B cell (primary cell): ENCODE data around the gene CD58. TPM values are rescaled to one million over a fixed set of nuclear protein-coding genes. Genes with fewer than 3 reads are reported as not detected.

Source experiments
- ATAC-seq: fragments of 200-7000 bp; cut with Tn5 transposase; one replicate; pipeline ENCODE4 v1.10.0; 2021; ENCODE audit warnings: low read depth, mild to moderate bottlenecking, moderate number of reproducible peaks, moderate library complexity
- CTCF ChIA-PET: fragments of 350-600 bp; sonication (Branson Sonifier 250); formaldehyde crosslinking; loops from one replicate; lab custom pipeline; 2021; ENCODE audit warnings: antibody characterized with exemption, inconsistent platforms; lab: Charles Lee
- POLR2A ChIA-PET: fragments of 350-600 bp; sonication (Branson Sonifier 250); formaldehyde crosslinking; loops from one replicate; lab custom pipeline; 2021; ENCODE audit warnings: antibody characterized with exemption; lab: Charles Lee
- DNase-seq: peaks from one replicate; pipeline ENCODE4 v3.0.0; 2013
- H2AFZ ChIP-seq: 2 replicates; pipeline ENCODE4 v1.6.1; 2012; ENCODE audit warnings: mild to moderate bottlenecking, low read depth, low read length; ENCODE audit not compliant: insufficient read depth, poor library complexity, severe bottlenecking
- H3K27ac ChIP-seq, 2 donors: 1 replicate in 1 of 2; 2 replicates in 1 of 2; pipeline ENCODE4 v1.5.1; 2012 to 2013; ENCODE audit warnings: low read length in 2 of 2, mild to moderate bottlenecking in 2 of 2, moderate library complexity in 1 of 2
- H3K27me3 ChIP-seq, 4 experiments: fragments of 200-600 bp in 1 of 4; sonication (generic) in 1 of 4; replicated peaks in 1 of 4; 1 replicate in 2 of 4; 2 replicates in 2 of 4; pipeline versions ENCODE4 v1.6.1 to v1.7.0; 2013 to 2016; ENCODE audit warnings: low read length in 3 of 4, mild to moderate bottlenecking in 2 of 4, mixed read lengths in 1 of 4, moderate library complexity in 1 of 4; ENCODE audit not compliant: insufficient read depth in 4 of 4, control insufficient read depth in 3 of 4; ENCODE audit errors: control extremely low read depth in 1 of 4
- H3K36me3 ChIP-seq, 2 experiments: replicated peaks in 1 of 2; 1 replicate in 1 of 2; 2 replicates in 1 of 2; pipeline versions ENCODE4 v1.6.1 to v1.7.1; 2013; ENCODE audit warnings: low read length in 1 of 2; ENCODE audit not compliant: insufficient read depth in 2 of 2, control insufficient read depth in 1 of 2; ENCODE audit errors: control extremely low read depth in 1 of 2, extremely low read depth in 1 of 2
- H3K4me1 ChIP-seq, 2 donors: fragments of 200-600 bp in 1 of 2; sonication (generic) in 1 of 2; 1 replicate in 1 of 2; 2 replicates in 1 of 2; pipeline versions ENCODE4 v1.5.1 to v1.6.1; 2013 to 2017; ENCODE audit warnings: low read length in 2 of 2; ENCODE audit not compliant: control insufficient read depth in 2 of 2, insufficient read depth in 2 of 2
- H3K4me2 ChIP-seq: replicated peaks from 2 replicates; pipeline ENCODE3; 2012; ENCODE audit warnings: mild to moderate bottlenecking, low read depth, low read length; ENCODE audit not compliant: poor library complexity, severe bottlenecking
- H3K4me3 ChIP-seq, 5 experiments: fragments of 200-600 bp in 1 of 5; sonication (generic) in 1 of 5; 1 replicate in 3 of 5; 2 replicates in 2 of 5; pipeline versions ENCODE4 v1.5.1 to v1.7.0; 2011 to 2016; ENCODE audit warnings: low read length in 4 of 5, mild to moderate bottlenecking in 4 of 5, low read depth in 2 of 5, control low read depth in 1 of 5, moderate library complexity in 1 of 5; ENCODE audit not compliant: insufficient read depth in 1 of 5; ENCODE audit errors: control extremely low read depth in 1 of 5, extremely low read depth in 1 of 5
- H3K79me2 ChIP-seq: fragments of 200-600 bp; sonication (generic); one replicate; pipeline ENCODE4 v1.6.0; 2016; ENCODE audit warnings: low read length; ENCODE audit not compliant: control insufficient read depth, insufficient read depth
- H3K9ac ChIP-seq: fragments of 200-600 bp; sonication (generic); 2 replicates; pipeline ENCODE4 v1.6.1; 2017; ENCODE audit warnings: mild to moderate bottlenecking, low read length, moderate library complexity
- H3K9me3 ChIP-seq, 3 donors: one replicate each; pipeline versions ENCODE4 v1.6.1 to v1.7.1; 2013; ENCODE audit warnings: low read length in 2 of 3; ENCODE audit not compliant: control insufficient read depth in 2 of 3, insufficient read depth in 1 of 3; ENCODE audit errors: control extremely low read depth in 1 of 3
- H4K20me1 ChIP-seq: 2 replicates; pipeline ENCODE4 v1.6.0; 2012; ENCODE audit warnings: mild to moderate bottlenecking, low read length; ENCODE audit not compliant: insufficient read depth, control insufficient read depth, poor library complexity, severe bottlenecking
- H3K27ac Mint-ChIP-seq: one replicate; pipeline ENCODE4 v1.8.0; 2021; ENCODE audit warnings: mixed read lengths
- H3K27me3 Mint-ChIP-seq: one replicate; pipeline ENCODE4 v1.8.0; 2021; ENCODE audit warnings: mixed read lengths
- H3K4me1 Mint-ChIP-seq: one replicate; pipeline ENCODE4 v1.8.0; 2021; ENCODE audit warnings: mixed read lengths
- H3K4me3 Mint-ChIP-seq: one replicate; pipeline ENCODE4 v1.8.0; 2021; ENCODE audit warnings: mixed read lengths
- H3K9me3 Mint-ChIP-seq: one replicate; pipeline ENCODE4 v1.8.0; 2022; ENCODE audit warnings: mixed read lengths; ENCODE audit not compliant: insufficient read depth
- CTCF ChIP-seq: fragments of 200-600 bp; IDR thresholded peaks from one replicate; pipeline ENCODE4 v1.8.0; 2022; ENCODE audit warnings: antibody characterized with exemption, mild to moderate bottlenecking
- EZH2 ChIP-seq: IDR thresholded peaks from 2 replicates; pipeline ENCODE4 v1.6.1; 2012; ENCODE audit warnings: borderline replicate concordance, low read depth, mild to moderate bottlenecking, moderate library complexity, low read length; ENCODE audit not compliant: insufficient read depth, poor library complexity, severe bottlenecking
- WGBS: methylation state at CpG from one replicate; pipeline ENCODE4 v1.1.5; 2013; ENCODE audit warnings: missing lambda C conversion rate; ENCODE audit not compliant: insufficient coverage; 5-methylcytosine and 5-hydroxymethylcytosine counted together
- intact Hi-C: fragments of 100-400 bp; cut with micrococcal nuclease; formaldehyde crosslinking; loops from one replicate; pipeline ENCODE4 v1.10.0; 2022
- polyA plus RNA-seq: library from polyadenylated mRNA; depleted of rRNA; stranded (reverse); fragments of >200 nt; gene quantifications from 2 replicates; pipeline ENCODE4 v1.2.3, GENCODE V29; 2012
- total RNA-seq, 2 donors: library from RNA; stranded (reverse); fragments of 120-200 nt in 1 of 2; gene quantifications; 1 replicate in 1 of 2; 2 replicates in 1 of 2; pipeline versions ENCODE4 v1.2.3 to v1.2.4, GENCODE V29; 2013 to 2022

CD58 gene
- total and polyA plus RNA-seq, 2 donors (not counting 1 experiment from before 2014, with no cell fraction given) = 12.3 to 47.6 TPM

GRCh38 chr1:116481934-116482333 lies 88.9 kb downstream of the CD58 start:
- H3K27ac ChIP-seq = no peak overlapping the region
- no CpG with 5 or more reads among the region's 3 CpGs for WGBS
- no peak overlapping the region for H3K4me3 ChIP-seq
- no peak overlapping the region for H2AFZ ChIP-seq
- H4K20me1 ChIP-seq = no peaks in the 10 kb centered on the region
- ATAC-seq (no peak), DNase-seq (no peak)
- intact Hi-C loops = no loop called here
- H3K9ac ChIP-seq = no peak overlapping the region
- ChIA-PET POLR2A (no interaction called here), CTCF (interaction anchor here (0.5 to 13.9 kb wide), 5 partner anchors 14 to 350 kb away, joined by 3 to 578 read pairs (median 32); no protein-coding TSS in a partner anchor)
- no peaks in the 10 kb centered on the region for H3K36me3 ChIP-seq
- peaks cover 0 to 3% of the 10 kb centered on the region in 2 donors for H3K4me1 ChIP-seq
- H3K4me2 ChIP-seq = no peak overlapping the region
- TF ChIP-seq CTCF (no peak), EZH2 (no peak)
- Mint-ChIP-seq H3K27ac (no peak overlapping the region), H3K4me3 (no peak overlapping the region), H3K27me3 (no peaks in the 10 kb centered on the region), H3K9me3 (no peaks in the 10 kb centered on the region), H3K4me1 (no peaks in the 10 kb centered on the region)
- no peaks in the 10 kb centered on the region for H3K27me3 ChIP-seq
- no peaks in the 10 kb centered on the region for H3K9me3 ChIP-seq
- no peaks in the 10 kb centered on the region for H3K79me2 ChIP-seq

- intact Hi-C loops = no loop called here
- POLR2A ChIA-PET = no interaction called here
Observed at GRCh38 chr1:116478621-116479020, 92.2 kb downstream of the CD58 start.

More at GRCh38 chr1:116478621-116479020, 92.2 kb downstream of the CD58 start:
- Histone ChIP-seq H3K27me3 (no peaks in the 10 kb centered on the region), H3K4me1 (no peaks in the 10 kb centered on the region), H3K79me2 (no peaks in the 10 kb centered on the region), H2AFZ (no peak overlapping the region), H3K4me2 (no peak overlapping the region), H3K4me3 (no peak overlapping the region), H3K9me3 (no peaks in the 10 kb centered on the region), H3K9ac (no peak overlapping the region), H3K36me3 (no peaks in the 10 kb centered on the region), H4K20me1 (no peaks in the 10 kb centered on the region), H3K27ac (no peak overlapping the region)
- H3K4me1 Mint-ChIP-seq = no peaks in the 10 kb centered on the region
- H3K9me3 Mint-ChIP-seq = no peaks in the 10 kb centered on the region
- DNase-seq = no peak
- H3K27me3 Mint-ChIP-seq = no peaks in the 10 kb centered on the region
- TF ChIP-seq EZH2 (no peak), CTCF (no peak)
- WGBS = 93% methylated on average over 6 of the region's 6 CpGs
- H3K4me3 Mint-ChIP-seq = no peak overlapping the region
- CTCF ChIA-PET = no interaction called here
- no peak overlapping the region for H3K27ac Mint-ChIP-seq
- ATAC-seq = no peak
